ENCODE data around the gene MSANTD7. TPM values are rescaled to one million over a fixed set of nuclear protein-coding genes. Genes with fewer than 3 reads are reported as not detected.

The MSANTD7 gene
- total and polyA plus RNA-seq, 2 of the 13 experiments (the other 11 are each of a cell fraction or from before 2014, with no cell fraction given), result 3.7 to 16.7 TPM

DNA sequence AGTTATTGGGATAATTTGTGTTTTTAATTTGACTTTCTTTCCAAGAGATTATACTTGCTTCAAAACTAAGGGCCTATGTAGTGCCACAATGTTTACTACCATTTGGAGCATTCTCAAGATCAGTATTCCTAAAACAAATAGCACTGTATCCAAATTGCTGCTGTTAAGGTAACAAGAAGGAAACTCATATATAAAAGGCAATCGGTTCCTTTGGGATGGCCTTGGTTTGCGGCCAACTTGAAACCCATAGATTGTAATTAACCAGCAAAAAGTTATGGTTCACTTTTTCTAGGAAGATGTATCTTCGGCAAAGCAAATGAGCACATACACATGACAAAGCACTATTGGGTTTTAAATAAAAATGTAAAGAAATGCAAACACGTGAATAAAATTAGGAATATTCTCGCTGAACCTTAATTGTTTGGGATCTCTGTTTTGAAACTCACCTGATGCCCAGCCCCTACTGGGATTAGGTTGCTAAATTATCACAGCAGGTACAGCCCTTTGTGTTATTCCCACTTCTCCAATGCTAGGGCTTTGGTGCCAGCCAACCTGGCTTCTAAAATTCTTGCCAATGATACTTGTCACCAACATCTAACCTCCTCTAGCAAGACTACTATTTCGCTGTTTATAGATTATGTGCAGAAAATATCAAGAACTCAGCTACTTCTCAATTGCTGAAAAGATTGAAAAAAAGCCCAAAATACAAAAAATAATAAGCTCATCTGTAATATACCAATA lies 16.3 kb upstream of the MSANTD7 start:
- CTCF ChIA-PET (ENCODE audit: low intra/inter-chr PET ratio, low total read pairs), result no interaction called here

More for the DNA sequence above, 16.3 kb upstream of the MSANTD7 start:
- POLR2A ChIA-PET, result no interaction called here
- TF ChIP-seq NCOA5 (CRISPR knock-in tag; IDR thresholded peaks at IDR 0.05) (no peak), KLF12 (CRISPR knock-in tag; IDR thresholded peaks at IDR 0.05; ENCODE audit: borderline replicate concordance) (no peak), RFX3 (CRISPR knock-in tag; IDR thresholded peaks at IDR 0.05) (no peak), ZFP36L2 (CRISPR knock-in tag; IDR thresholded peaks at IDR 0.05) (no peak), ERF (CRISPR knock-in tag; IDR thresholded peaks at IDR 0.05) (no peak), ISL2 (CRISPR knock-in tag; IDR thresholded peaks at IDR 0.05) (no peak), PHF8 (CRISPR knock-in tag; IDR thresholded peaks at IDR 0.05) (no peak), ZNF850 (CRISPR knock-in tag; conservative IDR thresholded peaks at IDR 0.05) (no peak), ZFP82 (CRISPR knock-in tag; IDR thresholded peaks at IDR 0.05; ENCODE audit: borderline replicate concordance) (no peak), TOPORS (CRISPR knock-in tag; IDR thresholded peaks at IDR 0.05) (no peak), ZNF143 (CRISPR knock-in tag; IDR thresholded peaks at IDR 0.05) (no peak), CEBPG (CRISPR knock-in tag; IDR thresholded peaks at IDR 0.05) (no peak)
- TF ChIP-seq, protein P1, sequence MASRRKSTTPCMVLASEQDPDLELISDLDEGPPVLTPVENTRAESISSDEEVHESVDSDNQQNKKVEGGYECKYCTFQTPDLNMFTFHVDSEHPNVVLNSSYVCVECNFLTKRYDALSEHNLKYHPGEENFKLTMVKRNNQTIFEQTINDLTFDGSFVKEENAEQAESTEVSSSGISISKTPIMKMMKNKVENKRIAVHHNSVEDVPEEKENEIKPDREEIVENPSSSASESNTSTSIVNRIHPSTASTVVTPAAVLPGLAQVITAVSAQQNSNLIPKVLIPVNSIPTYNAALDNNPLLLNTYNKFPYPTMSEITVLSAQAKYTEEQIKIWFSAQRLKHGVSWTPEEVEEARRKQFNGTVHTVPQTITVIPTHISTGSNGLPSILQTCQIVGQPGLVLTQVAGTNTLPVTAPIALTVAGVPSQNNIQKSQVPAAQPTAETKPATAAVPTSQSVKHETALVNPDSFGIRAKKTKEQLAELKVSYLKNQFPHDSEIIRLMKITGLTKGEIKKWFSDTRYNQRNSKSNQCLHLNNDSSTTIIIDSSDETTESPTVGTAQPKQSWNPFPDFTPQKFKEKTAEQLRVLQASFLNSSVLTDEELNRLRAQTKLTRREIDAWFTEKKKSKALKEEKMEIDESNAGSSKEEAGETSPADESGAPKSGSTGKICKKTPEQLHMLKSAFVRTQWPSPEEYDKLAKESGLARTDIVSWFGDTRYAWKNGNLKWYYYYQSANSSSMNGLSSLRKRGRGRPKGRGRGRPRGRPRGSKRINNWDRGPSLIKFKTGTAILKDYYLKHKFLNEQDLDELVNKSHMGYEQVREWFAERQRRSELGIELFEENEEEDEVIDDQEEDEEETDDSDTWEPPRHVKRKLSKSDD (CRISPR knock-in tag; IDR thresholded peaks at IDR 0.05; ENCODE audit: low read depth), result no peak
- TF ChIP-seq, protein P2, sequence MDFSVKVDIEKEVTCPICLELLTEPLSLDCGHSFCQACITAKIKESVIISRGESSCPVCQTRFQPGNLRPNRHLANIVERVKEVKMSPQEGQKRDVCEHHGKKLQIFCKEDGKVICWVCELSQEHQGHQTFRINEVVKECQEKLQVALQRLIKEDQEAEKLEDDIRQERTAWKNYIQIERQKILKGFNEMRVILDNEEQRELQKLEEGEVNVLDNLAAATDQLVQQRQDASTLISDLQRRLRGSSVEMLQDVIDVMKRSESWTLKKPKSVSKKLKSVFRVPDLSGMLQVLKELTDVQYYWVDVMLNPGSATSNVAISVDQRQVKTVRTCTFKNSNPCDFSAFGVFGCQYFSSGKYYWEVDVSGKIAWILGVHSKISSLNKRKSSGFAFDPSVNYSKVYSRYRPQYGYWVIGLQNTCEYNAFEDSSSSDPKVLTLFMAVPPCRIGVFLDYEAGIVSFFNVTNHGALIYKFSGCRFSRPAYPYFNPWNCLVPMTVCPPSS (IDR thresholded peaks at IDR 0.05), result no peak
- TF ChIP-seq, protein P3, sequence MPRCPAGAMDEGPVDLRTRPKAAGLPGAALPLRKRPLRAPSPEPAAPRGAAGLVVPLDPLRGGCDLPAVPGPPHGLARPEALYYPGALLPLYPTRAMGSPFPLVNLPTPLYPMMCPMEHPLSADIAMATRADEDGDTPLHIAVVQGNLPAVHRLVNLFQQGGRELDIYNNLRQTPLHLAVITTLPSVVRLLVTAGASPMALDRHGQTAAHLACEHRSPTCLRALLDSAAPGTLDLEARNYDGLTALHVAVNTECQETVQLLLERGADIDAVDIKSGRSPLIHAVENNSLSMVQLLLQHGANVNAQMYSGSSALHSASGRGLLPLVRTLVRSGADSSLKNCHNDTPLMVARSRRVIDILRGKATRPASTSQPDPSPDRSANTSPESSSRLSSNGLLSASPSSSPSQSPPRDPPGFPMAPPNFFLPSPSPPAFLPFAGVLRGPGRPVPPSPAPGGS (CRISPR knock-in tag; IDR thresholded peaks at IDR 0.05), result no peak
- no peak overlapping the region for H3K4me2 ChIP-seq (ENCODE audit: low read depth, low read length)
- ATAC-seq (no peak), FAIRE-seq (no peak), DNase-seq (ENCODE audit: low spot score) (no peak)
- 49% methylated on average over 6 of the region's 6 CpGs for WGBS (ENCODE audit: low lambda C conversion rate)
- no peaks in the 10 kb centered on the region for H3K4me1 ChIP-seq (ENCODE audit: insufficient read depth, low read length)
- no peak overlapping the region for H3K27ac ChIP-seq (ENCODE audit: extremely low read length, insufficient read depth, low read length)
- intact Hi-C loops (cut with micrococcal nuclease; ENCODE audit: unreplicated experiment) (no loop called here), in situ Hi-C loops (cut with HindIII; ENCODE audit: extremely low pct_ligation_motif_present, low pct_unique_long_range_greater_than_20kb) (loop anchor here (5.0 to 25.0 kb wide), 2 partner anchors 325 to 635 kb away; no protein-coding TSS in a partner anchor)
- no peaks in the 10 kb centered on the region for H3K79me2 ChIP-seq (ENCODE audit: insufficient read depth, low read length)
- no peaks in the 10 kb centered on the region for H3K9me3 ChIP-seq (ENCODE audit: low read length)
- H3K9ac ChIP-seq (ENCODE audit: insufficient read depth, low read depth, low read length), result no peak overlapping the region
- H2AFZ ChIP-seq (ENCODE audit: low read length), result no peak overlapping the region
- BruUV-seq (replicated peaks), result no TSS peak
- H3K4me3 ChIP-seq (replicated peaks in 1 of 3; ENCODE audit: insufficient read depth in 1 of 3, low read depth in 2 of 3, low read length in 3 of 3), result no peak overlapping the region
- peaks cover 0 to 1% of the 10 kb centered on the region in 2 experiments; a peak in 1 of 5 replicates for H3K27me3 ChIP-seq (ENCODE audit: control insufficient read depth in 1 of 2, insufficient read depth in 2 of 2, low read length in 2 of 2)
- H4K20me1 ChIP-seq (ENCODE audit: insufficient read depth, low read length), result no peaks in the 10 kb centered on the region
- no peaks in the 10 kb centered on the region for H3K36me3 ChIP-seq (replicated peaks in 1 of 2; ENCODE audit: control insufficient read depth in 1 of 2, insufficient read depth in 2 of 2, low read length in 2 of 2)
